Esophagus squamous epithelium (tissue), 5 donors: ENCODE measurements around the gene CCDC141. TPM values are rescaled to one million over a fixed set of nuclear protein-coding genes. Genes with fewer than 3 reads are reported as not detected.

Source experiments
- DNase-seq: peaks from one replicate; lab custom pipeline; 2025; lab: John Stamatoyannopoulos, UW
- H3K27ac ChIP-seq, 4 donors: fragments of 200-600 bp; sonication (generic); one replicate each; pipeline ENCODE4 v1.5.1; 2016 to 2019; ENCODE audit warnings: mild to moderate bottlenecking in 1 of 4
- H3K27me3 ChIP-seq, 4 donors: fragments of 200-600 bp; sonication (generic); 1 replicate in 3 of 4; 2 replicates in 1 of 4; pipeline versions ENCODE4 v1.5.1 to v1.6.0; 2017 to 2021; ENCODE audit warnings: antibody characterized with exemption in 1 of 4
- H3K36me3 ChIP-seq, 3 donors: fragments of 200-600 bp; sonication (generic); one replicate each; pipeline ENCODE4 v1.5.1; 2016 to 2019
- H3K4me1 ChIP-seq, 3 donors: fragments of 200-600 bp; sonication (generic); one replicate each; pipeline ENCODE4 v1.5.1; 2017 to 2019
- H3K4me3 ChIP-seq, 4 donors: fragments of 200-600 bp; sonication (generic); 1 replicate in 3 of 4; 2 replicates in 1 of 4; pipeline ENCODE4 v1.5.1; 2016 to 2019; ENCODE audit warnings: mild to moderate bottlenecking in 2 of 4, moderate library complexity in 1 of 4
- H3K9me3 ChIP-seq, 3 donors: fragments of 200-600 bp; sonication (generic); one replicate each; pipeline ENCODE4 v1.5.1; 2016 to 2019
- POLR2A ChIP-seq, 4 donors: fragments of 450-650 bp; IDR thresholded peaks; one replicate each; pipeline ENCODE4 v1.6.1; 2017; ENCODE audit warnings: antibody characterized with exemption in 4 of 4, mild to moderate bottlenecking in 4 of 4, moderate library complexity in 3 of 4
- WGBS, 2 donors: methylation state at CpG; one replicate each; pipeline ENCODE4 v1.1.5; 2018; 5-methylcytosine and 5-hydroxymethylcytosine counted together
- intact Hi-C: fragments of 100-400 bp; cut with DNase I; formaldehyde crosslinking; loops from one replicate; pipeline ENCODE4 v1.15.0; 2022
- total RNA-seq, 4 donors: library from RNA; depleted of rRNA; stranded (reverse); fragments of >200 nt; gene quantifications; one replicate each; pipeline ENCODE4 v1.1.0, GENCODE V29; 2016
- TF ChIP-seq, protein P1 (sequence below), 6 experiments: fragments of 450-650 bp in 4 of 6; fragments of 200-600 bp in 2 of 6; sonication (generic) in 2 of 6; IDR thresholded peaks; one replicate each; pipeline ENCODE4 v1.5.1; 2016 to 2019; ENCODE audit warnings: antibody characterized with exemption in 6 of 6, mild to moderate bottlenecking in 4 of 6, moderate library complexity in 4 of 6
- donor health status: DM: yes; HTN: yes; CAD: no.

CCDC141 gene
- total RNA-seq, 4 donors from 2014 or later, result 0.26 to 3.1 (median 1.1) TPM

DNA sequence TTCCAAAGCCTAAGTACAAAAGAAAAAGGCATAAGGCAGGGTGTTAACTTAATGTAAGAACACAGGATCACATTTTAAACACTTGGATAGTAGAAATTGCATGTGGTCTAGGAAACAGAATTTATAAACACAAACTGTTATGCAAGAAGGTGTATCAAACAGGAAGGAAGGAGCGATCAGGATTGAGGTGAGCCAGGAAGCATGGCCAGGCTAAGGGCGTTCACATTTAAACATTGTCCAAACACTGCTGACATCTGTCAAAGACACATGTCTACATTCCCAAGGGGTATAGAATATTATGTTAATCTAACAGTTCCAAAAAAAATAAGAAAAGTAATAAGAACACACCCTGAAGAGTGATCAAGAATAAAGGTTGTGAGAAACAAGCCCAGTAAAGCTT is 71.3 kb downstream of the CCDC141 start:
- Histone ChIP-seq H3K27me3 (no peaks in the 10 kb centered on the region), H3K4me1 (no peaks in the 10 kb centered on the region), H3K27ac (no peak overlapping the region), H3K36me3 (no peaks in the 10 kb centered on the region), H3K4me3 (no peak overlapping the region), H3K9me3 (no peaks in the 10 kb centered on the region)
- DNase-seq, result no peak
- 48 to 61% methylated on average over 2 of the region's 2 CpGs for WGBS, 2 donors
- no peak for TF ChIP-seq POLR2A (IDR thresholded peaks at IDR 0.05)
- TF ChIP-seq, protein P1, sequence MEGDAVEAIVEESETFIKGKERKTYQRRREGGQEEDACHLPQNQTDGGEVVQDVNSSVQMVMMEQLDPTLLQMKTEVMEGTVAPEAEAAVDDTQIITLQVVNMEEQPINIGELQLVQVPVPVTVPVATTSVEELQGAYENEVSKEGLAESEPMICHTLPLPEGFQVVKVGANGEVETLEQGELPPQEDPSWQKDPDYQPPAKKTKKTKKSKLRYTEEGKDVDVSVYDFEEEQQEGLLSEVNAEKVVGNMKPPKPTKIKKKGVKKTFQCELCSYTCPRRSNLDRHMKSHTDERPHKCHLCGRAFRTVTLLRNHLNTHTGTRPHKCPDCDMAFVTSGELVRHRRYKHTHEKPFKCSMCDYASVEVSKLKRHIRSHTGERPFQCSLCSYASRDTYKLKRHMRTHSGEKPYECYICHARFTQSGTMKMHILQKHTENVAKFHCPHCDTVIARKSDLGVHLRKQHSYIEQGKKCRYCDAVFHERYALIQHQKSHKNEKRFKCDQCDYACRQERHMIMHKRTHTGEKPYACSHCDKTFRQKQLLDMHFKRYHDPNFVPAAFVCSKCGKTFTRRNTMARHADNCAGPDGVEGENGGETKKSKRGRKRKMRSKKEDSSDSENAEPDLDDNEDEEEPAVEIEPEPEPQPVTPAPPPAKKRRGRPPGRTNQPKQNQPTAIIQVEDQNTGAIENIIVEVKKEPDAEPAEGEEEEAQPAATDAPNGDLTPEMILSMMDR (IDR thresholded peaks at IDR 0.05), result no peak
- intact Hi-C loops, result no loop called here

- WGBS, 2 donors, result 53 to 84% methylated on average over 2 of the region's 2 CpGs
- no peak overlapping the region for H3K27ac ChIP-seq
- DNase-seq, result no peak
- H3K27me3 ChIP-seq, result no peaks in the 10 kb centered on the region
- H3K4me1 ChIP-seq, result no peaks in the 10 kb centered on the region
- no peaks in the 10 kb centered on the region for H3K9me3 ChIP-seq
- H3K4me3 ChIP-seq, result no peak overlapping the region
- intact Hi-C loops, result no loop called here
- H3K36me3 ChIP-seq, result no peaks in the 10 kb centered on the region
- TF ChIP-seq POLR2A (IDR thresholded peaks at IDR 0.05), result no peak
- TF ChIP-seq, protein P1 (IDR thresholded peaks at IDR 0.05), result no peak
These were observed 73.6 kb downstream of the CCDC141 start for GRCh38 chr2:178976351-178976750.

- no peaks in the 10 kb centered on the region for H3K4me1 ChIP-seq
- no peaks in the 10 kb centered on the region for H3K36me3 ChIP-seq
- no peak for DNase-seq
- TF ChIP-seq, protein P1 (IDR thresholded peaks at IDR 0.05), result no peak
- TF ChIP-seq POLR2A (IDR thresholded peaks at IDR 0.05), result no peak
- H3K9me3 ChIP-seq, result no peaks in the 10 kb centered on the region
- WGBS, 2 donors, result 68 to 80% methylated on average over 4 of the region's 4 CpGs
- intact Hi-C loops, result no loop called here
- H3K27me3 ChIP-seq, result no peaks in the 10 kb centered on the region
- no peak overlapping the region for H3K27ac ChIP-seq
- no peak overlapping the region for H3K4me3 ChIP-seq
These were observed 87.0 kb downstream of the CCDC141 start for GRCh38 chr2:178962805-178963433.

GRCh38 chr2:178962152-178962551 is 87.8 kb downstream of the CCDC141 start:
- DNase-seq, result no peak
- TF ChIP-seq, protein P1 (IDR thresholded peaks at IDR 0.05), result no peak
- no peak for TF ChIP-seq POLR2A (IDR thresholded peaks at IDR 0.05)
- no peaks in the 10 kb centered on the region for H3K4me1 ChIP-seq
- H3K27me3 ChIP-seq, result no peaks in the 10 kb centered on the region
- no peaks in the 10 kb centered on the region for H3K36me3 ChIP-seq
- WGBS, 2 donors, result 79 to 80% methylated on average over 1 of the region's 1 CpG
- intact Hi-C loops, result no loop called here
- no peak overlapping the region for H3K4me3 ChIP-seq
- H3K27ac ChIP-seq, result no peak overlapping the region
- no peaks in the 10 kb centered on the region for H3K9me3 ChIP-seq

GRCh38 chr2:178954049-178954448 is 95.9 kb downstream of the CCDC141 start:
- Histone ChIP-seq H3K36me3 (no peaks in the 10 kb centered on the region), H3K27ac (no peak overlapping the region), H3K4me1 (no peaks in the 10 kb centered on the region), H3K4me3 (no peak overlapping the region), H3K9me3 (no peaks in the 10 kb centered on the region), H3K27me3 (no peaks in the 10 kb centered on the region)
- WGBS, 2 donors, result 66 to 73% methylated on average over 4 of the region's 4 CpGs
- TF ChIP-seq, protein P1 (IDR thresholded peaks at IDR 0.05), result no peak
- no peak for TF ChIP-seq POLR2A (IDR thresholded peaks at IDR 0.05)
- no peak for DNase-seq
- intact Hi-C loops, result no loop called here
